ENCODE data around the gene IGSF9B.

The IGSF9B gene

DNA sequence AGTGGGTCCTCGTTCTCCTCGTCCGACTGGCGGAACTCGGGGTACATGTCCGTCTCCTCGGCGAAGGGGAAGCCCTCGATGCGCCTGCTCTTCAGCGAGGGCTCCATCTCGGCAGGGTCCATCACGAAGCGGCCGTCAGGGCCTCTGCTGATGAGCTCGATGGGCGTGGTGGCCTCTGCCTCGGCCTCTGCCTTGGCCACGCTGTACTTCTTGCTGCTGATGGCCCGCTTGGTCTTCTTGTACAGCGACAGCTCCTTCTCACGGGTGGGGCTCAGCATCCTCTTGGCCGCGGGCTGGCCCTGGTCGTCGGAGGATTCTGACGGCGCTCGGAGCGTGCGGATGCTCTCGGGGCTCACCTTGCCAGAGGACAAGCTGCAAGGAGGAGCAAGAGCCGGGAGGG, 35.7 kb downstream of the IGSF9B start:
- no peaks in the 10 kb centered on the region for H3F3A ChIP-seq (ENCODE audit: insufficient read depth)
- no peak for TF ChIP-seq EZH2phosphoT487 (conservative IDR thresholded peaks at IDR 0.05; ENCODE audit: low read length)
- TF ChIP-seq, protein P1, sequence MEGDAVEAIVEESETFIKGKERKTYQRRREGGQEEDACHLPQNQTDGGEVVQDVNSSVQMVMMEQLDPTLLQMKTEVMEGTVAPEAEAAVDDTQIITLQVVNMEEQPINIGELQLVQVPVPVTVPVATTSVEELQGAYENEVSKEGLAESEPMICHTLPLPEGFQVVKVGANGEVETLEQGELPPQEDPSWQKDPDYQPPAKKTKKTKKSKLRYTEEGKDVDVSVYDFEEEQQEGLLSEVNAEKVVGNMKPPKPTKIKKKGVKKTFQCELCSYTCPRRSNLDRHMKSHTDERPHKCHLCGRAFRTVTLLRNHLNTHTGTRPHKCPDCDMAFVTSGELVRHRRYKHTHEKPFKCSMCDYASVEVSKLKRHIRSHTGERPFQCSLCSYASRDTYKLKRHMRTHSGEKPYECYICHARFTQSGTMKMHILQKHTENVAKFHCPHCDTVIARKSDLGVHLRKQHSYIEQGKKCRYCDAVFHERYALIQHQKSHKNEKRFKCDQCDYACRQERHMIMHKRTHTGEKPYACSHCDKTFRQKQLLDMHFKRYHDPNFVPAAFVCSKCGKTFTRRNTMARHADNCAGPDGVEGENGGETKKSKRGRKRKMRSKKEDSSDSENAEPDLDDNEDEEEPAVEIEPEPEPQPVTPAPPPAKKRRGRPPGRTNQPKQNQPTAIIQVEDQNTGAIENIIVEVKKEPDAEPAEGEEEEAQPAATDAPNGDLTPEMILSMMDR (IDR thresholded peaks at IDR 0.05; ENCODE audit: insufficient read depth, low read length, poor library complexity, severe bottlenecking), result no peak
- H3K9ac ChIP-seq (ENCODE audit: low read length), result no peak overlapping the region
- H3K27ac ChIP-seq (ENCODE audit: low read depth, low read length), result no peak overlapping the region
- H3K79me2 ChIP-seq (ENCODE audit: insufficient read depth, low read length), result no peaks in the 10 kb centered on the region
- no peaks in the 10 kb centered on the region for H3K36me3 ChIP-seq (ENCODE audit: low read length)
- no peak overlapping the region for H3K4me2 ChIP-seq (ENCODE audit: low read depth, low read length, poor library complexity, severe bottlenecking)
- no peak overlapping the region for H2AFZ ChIP-seq (ENCODE audit: low read depth, low read length, severe bottlenecking)
- H4K20me1 ChIP-seq (ENCODE audit: low read depth, low read length), result no peaks in the 10 kb centered on the region
- no peaks in the 10 kb centered on the region for H3K9me2 ChIP-seq (replicated peaks; ENCODE audit: insufficient read depth, low read length)
- H3K9me3 ChIP-seq (ENCODE audit: insufficient read depth, low read length), result no peaks in the 10 kb centered on the region
- H3K27me3 ChIP-seq (ENCODE audit: low read length), result no peaks in the 10 kb centered on the region
- H3K4me3 ChIP-seq (ENCODE audit: insufficient read depth, low read length, poor library complexity, severe bottlenecking), result no peak overlapping the region

DNA sequence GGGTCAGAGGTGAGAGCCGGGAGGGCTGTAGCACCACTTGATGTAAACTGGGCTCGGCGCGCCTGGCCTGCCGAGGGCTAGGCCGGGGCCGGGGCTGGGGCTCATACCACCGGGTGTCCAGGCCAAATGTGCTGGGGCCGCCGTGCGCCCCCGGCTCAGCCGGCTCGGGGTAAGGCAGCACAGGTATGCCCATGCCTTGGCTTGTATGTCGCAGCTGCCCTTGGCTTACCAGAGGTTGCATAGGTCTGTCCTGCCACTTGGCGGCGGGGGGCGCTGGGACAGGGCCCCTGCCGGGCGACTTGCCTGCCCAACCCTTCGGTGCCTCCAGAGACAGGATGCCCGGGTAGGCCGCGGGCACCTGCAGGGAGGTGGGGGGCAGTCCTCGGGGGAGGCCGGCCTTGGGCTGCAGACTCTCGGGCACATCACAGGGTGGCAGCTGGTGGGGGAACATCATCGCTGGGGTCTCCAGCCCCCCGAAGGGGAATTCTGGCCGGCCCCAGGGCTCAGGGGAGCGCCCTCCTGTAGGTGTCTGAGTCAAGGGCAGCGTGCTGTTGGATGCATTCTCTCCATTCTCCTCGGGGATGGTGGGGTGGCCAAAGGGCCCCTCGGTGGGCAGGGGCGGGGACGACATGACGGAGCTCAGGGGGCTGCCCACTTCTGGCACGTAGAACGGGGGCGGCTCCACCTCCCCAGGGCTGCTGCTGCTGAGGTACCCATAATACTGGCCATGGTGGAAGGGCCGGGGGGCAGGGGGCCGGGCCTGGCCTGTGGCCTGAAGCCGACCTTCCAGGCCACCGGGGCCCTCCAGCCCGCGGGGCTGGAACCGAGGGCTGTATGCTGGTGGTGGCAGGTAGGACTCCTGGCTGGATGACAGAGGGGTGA, 36.4 kb downstream of the IGSF9B start:
- no peaks in the 10 kb centered on the region for H3K27me3 ChIP-seq (ENCODE audit: low read length)
- TF ChIP-seq, protein P1 (IDR thresholded peaks at IDR 0.05; ENCODE audit: insufficient read depth, low read length, poor library complexity, severe bottlenecking), result no peak
- no peak for TF ChIP-seq EZH2phosphoT487 (conservative IDR thresholded peaks at IDR 0.05; ENCODE audit: low read length)
- no peak overlapping the region for H3K27ac ChIP-seq (ENCODE audit: low read depth, low read length)
- H3K79me2 ChIP-seq (ENCODE audit: insufficient read depth, low read length), result no peaks in the 10 kb centered on the region
- no peaks in the 10 kb centered on the region for H4K20me1 ChIP-seq (ENCODE audit: low read depth, low read length)
- no peaks in the 10 kb centered on the region for H3K36me3 ChIP-seq (ENCODE audit: low read length)
- H3K9me2 ChIP-seq (replicated peaks; ENCODE audit: insufficient read depth, low read length), result no peaks in the 10 kb centered on the region
- no peaks in the 10 kb centered on the region for H3K9me3 ChIP-seq (ENCODE audit: insufficient read depth, low read length)
- H3K9ac ChIP-seq (ENCODE audit: low read length), result no peak overlapping the region
- H3K4me3 ChIP-seq (ENCODE audit: insufficient read depth, low read length, poor library complexity, severe bottlenecking), result no peak overlapping the region
- H3K4me2 ChIP-seq (ENCODE audit: low read depth, low read length, poor library complexity, severe bottlenecking), result no peak overlapping the region
- no peak overlapping the region for H2AFZ ChIP-seq (ENCODE audit: low read depth, low read length, severe bottlenecking)
- no peaks in the 10 kb centered on the region for H3F3A ChIP-seq (ENCODE audit: insufficient read depth)

DNA sequence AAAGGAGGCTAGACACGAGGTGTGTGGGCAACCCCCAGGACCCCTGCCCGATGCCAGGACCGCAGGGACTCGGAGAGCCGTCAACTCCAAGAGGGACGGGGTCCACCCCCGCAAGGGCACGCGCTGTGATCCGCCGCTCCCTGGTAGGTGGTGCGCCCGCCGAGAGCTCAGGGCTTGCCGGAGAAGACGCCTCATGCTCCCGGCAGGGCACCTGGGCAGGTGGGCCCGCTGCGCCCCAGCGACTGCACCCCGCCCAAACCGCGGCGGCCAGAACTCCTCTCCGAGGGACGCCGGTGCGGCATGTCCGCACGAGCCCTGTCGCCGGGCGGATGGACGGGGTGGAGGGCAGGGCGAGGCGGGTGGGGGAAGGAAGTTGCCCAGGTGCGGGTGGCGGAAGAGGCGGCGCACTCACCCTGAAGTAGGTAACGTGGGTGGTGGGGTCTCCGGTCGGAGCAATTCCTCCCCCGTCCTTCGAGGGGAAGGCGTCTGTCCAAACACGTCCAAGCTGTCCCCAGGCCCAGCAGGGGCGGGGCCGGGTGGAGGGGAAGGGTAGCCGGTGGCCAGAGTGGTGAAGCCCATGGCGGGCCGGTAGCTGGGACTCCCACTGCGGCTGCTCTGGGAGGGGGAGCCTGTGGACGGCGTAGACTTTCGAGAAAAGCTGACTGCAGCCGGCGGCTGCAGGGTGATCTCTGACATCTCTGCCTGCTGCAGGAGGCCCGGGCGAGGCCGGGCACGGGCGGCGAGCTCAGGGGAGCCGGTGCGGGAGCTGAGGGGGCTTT, 37.2 kb downstream of the IGSF9B start:
- no peaks in the 10 kb centered on the region for H3K36me3 ChIP-seq (ENCODE audit: low read length)
- no peak overlapping the region for H3K9ac ChIP-seq (ENCODE audit: low read length)

More for the DNA sequence above, 37.2 kb downstream of the IGSF9B start:
- H3F3A ChIP-seq (ENCODE audit: insufficient read depth), result no peaks in the 10 kb centered on the region
- no peaks in the 10 kb centered on the region for H3K27me3 ChIP-seq (ENCODE audit: low read length)
- no peak overlapping the region for H3K27ac ChIP-seq (ENCODE audit: low read depth, low read length)
- no peaks in the 10 kb centered on the region for H3K9me2 ChIP-seq (replicated peaks; ENCODE audit: insufficient read depth, low read length)
- no peak overlapping the region for H3K4me3 ChIP-seq (ENCODE audit: insufficient read depth, low read length, poor library complexity, severe bottlenecking)
- TF ChIP-seq EZH2phosphoT487 (conservative IDR thresholded peaks at IDR 0.05; ENCODE audit: low read length), result no peak
- TF ChIP-seq, protein P1 (IDR thresholded peaks at IDR 0.05; ENCODE audit: insufficient read depth, low read length, poor library complexity, severe bottlenecking), result no peak
- H4K20me1 ChIP-seq (ENCODE audit: low read depth, low read length), result no peaks in the 10 kb centered on the region
- no peak overlapping the region for H2AFZ ChIP-seq (ENCODE audit: low read depth, low read length, severe bottlenecking)
- H3K4me2 ChIP-seq (ENCODE audit: low read depth, low read length, poor library complexity, severe bottlenecking), result no peak overlapping the region
- no peaks in the 10 kb centered on the region for H3K79me2 ChIP-seq (ENCODE audit: insufficient read depth, low read length)
- H3K9me3 ChIP-seq (ENCODE audit: insufficient read depth, low read length), result no peaks in the 10 kb centered on the region
